OCI-LY1 (cell line): Measurements from ENCODE around the gene NREP.

Experiments used
- CTCF ChIP-seq: fragments of 200-600 bp; sonication (generic), shearing (Covaris generic); IDR thresholded peaks from 2 replicates; pipeline ENCODE4 v1.5.1; 2017; ENCODE audit warnings: mild to moderate bottlenecking, antibody characterized with exemption, low read length, moderate library complexity, mixed read lengths
- EZH2 ChIP-seq: fragments of 200-600 bp; sonication (generic), shearing (Covaris generic); IDR thresholded peaks from 2 replicates; pipeline ENCODE4 v1.8.0; 2017; ENCODE audit warnings: borderline replicate concordance, mixed run types, mild to moderate bottlenecking, antibody characterized with exemption, low read length, moderate library complexity, mixed read lengths

DNA sequence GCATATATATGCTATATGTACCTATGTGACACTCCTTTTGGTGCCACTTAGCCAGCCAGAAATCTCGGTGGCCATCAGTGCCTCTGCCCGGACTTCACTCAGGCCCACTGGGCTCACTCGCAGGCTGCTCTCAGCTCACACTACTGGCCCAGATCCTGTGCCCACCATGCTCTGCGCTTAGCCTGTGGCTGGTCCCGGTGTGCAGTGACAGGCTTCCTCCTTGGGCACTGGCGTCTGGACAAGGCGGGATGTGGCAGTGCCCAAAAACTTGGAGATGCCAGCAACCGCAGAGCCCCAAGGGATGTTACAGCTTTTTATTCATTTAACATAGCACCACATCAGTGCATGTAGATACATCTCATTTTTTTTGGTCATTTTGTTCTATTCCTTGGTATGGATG lies 77.4 kb downstream of the NREP start:
- TF ChIP-seq CTCF (no peak), EZH2 (no peak)
